CD14-positive monocyte (primary cell): Measurements from ENCODE around the gene ANO6. TPM values are rescaled to one million over a fixed set of nuclear protein-coding genes. Genes with fewer than 3 reads are reported as not detected.

Experiments used
- DNase-seq, 3 donors: peaks; one replicate each; pipeline ENCODE4 v3.0.0-alpha.2; 2011 to 2022
- H2AFZ ChIP-seq: 2 replicates; pipeline ENCODE4 v1.6.0; 2012; ENCODE audit warnings: mild to moderate bottlenecking, low read depth, low read length, inconsistent platforms; ENCODE audit not compliant: insufficient read depth, poor library complexity, severe bottlenecking
- H3K27ac ChIP-seq, 2 donors: 1 replicate in 1 of 2; 2 replicates in 1 of 2; pipeline ENCODE4 v1.5.1; 2012 to 2013; ENCODE audit warnings: low read length in 2 of 2, control low read depth in 1 of 2, inconsistent platforms in 1 of 2, low read depth in 1 of 2, mild to moderate bottlenecking in 1 of 2
- H3K27me3 ChIP-seq, 2 donors: one replicate each; pipeline versions ENCODE4 v1.6.0 to v1.6.1; 2011 to 2013; ENCODE audit warnings: low read length in 2 of 2; ENCODE audit not compliant: control insufficient read depth in 2 of 2, insufficient read depth in 2 of 2
- H3K36me3 ChIP-seq, 2 donors: replicated peaks in 1 of 2; 1 replicate in 1 of 2; 2 replicates in 1 of 2; pipeline versions ENCODE4 v1.5.1 to v1.6.1; 2012 to 2013; ENCODE audit warnings: low read length in 2 of 2, control low read depth in 1 of 2, inconsistent platforms in 1 of 2, mild to moderate bottlenecking in 1 of 2; ENCODE audit not compliant: insufficient read depth in 2 of 2, control insufficient read depth in 1 of 2
- H3K4me1 ChIP-seq, 2 donors: 1 replicate in 1 of 2; 2 replicates in 1 of 2; pipeline versions ENCODE4 v1.5.1 to v1.6.1; 2012 to 2013; ENCODE audit warnings: low read length in 2 of 2, control low read depth in 1 of 2, inconsistent platforms in 1 of 2, mild to moderate bottlenecking in 1 of 2, moderate library complexity in 1 of 2; ENCODE audit not compliant: insufficient read depth in 2 of 2, control insufficient read depth in 1 of 2
- H3K4me2 ChIP-seq: replicated peaks from 2 replicates; pipeline ENCODE3; 2012; ENCODE audit warnings: low read length, moderate library complexity, mild to moderate bottlenecking; ENCODE audit not compliant: poor library complexity, severe bottlenecking; ENCODE audit errors: extremely low read depth
- H3K4me3 ChIP-seq, 3 experiments: fragments of 200-600 bp in 1 of 3; sonication (generic) in 1 of 3; replicated peaks in 1 of 3; 1 replicate in 2 of 3; 2 replicates in 1 of 3; pipeline ENCODE4 v1.5.1; 2011 to 2013; ENCODE audit warnings: low read length in 3 of 3, mild to moderate bottlenecking in 3 of 3, control low read depth in 2 of 3, low read depth in 2 of 3, inconsistent platforms in 1 of 3, moderate library complexity in 1 of 3
- H3K79me2 ChIP-seq: 2 replicates; pipeline ENCODE4 v1.6.0; 2012; ENCODE audit warnings: mild to moderate bottlenecking, control low read depth, inconsistent platforms, low read length, moderate library complexity; ENCODE audit not compliant: insufficient read depth
- H3K9ac ChIP-seq: 2 replicates; pipeline ENCODE4 v1.6.0; 2017; ENCODE audit warnings: low read length, mild to moderate bottlenecking; ENCODE audit not compliant: insufficient read depth, poor library complexity, severe bottlenecking
- H3K9me3 ChIP-seq, 2 donors: replicated peaks in 1 of 2; 1 replicate in 1 of 2; 2 replicates in 1 of 2; pipeline versions ENCODE4 v1.5.1 to v1.6.1; 2012 to 2013; ENCODE audit warnings: low read length in 2 of 2, control low read depth in 1 of 2; ENCODE audit not compliant: control insufficient read depth in 1 of 2, insufficient read depth in 1 of 2
- H4K20me1 ChIP-seq: 2 replicates; pipeline ENCODE4 v1.6.0; 2012; ENCODE audit warnings: mild to moderate bottlenecking, low read length, control low read depth, moderate library complexity; ENCODE audit not compliant: insufficient read depth
- H3K27ac Mint-ChIP-seq, 7 donors: one replicate each; pipeline ENCODE4 v1.8.0; 2020; ENCODE audit warnings: mild to moderate bottlenecking in 7 of 7, mixed read lengths in 7 of 7, moderate library complexity in 6 of 7, inconsistent platforms in 2 of 7
- H3K27me3 Mint-ChIP-seq, 3 donors: one replicate each; pipeline ENCODE4 v1.8.0; 2021 to 2022; ENCODE audit warnings: low read depth in 3 of 3, mild to moderate bottlenecking in 3 of 3, mixed read lengths in 3 of 3, moderate library complexity in 3 of 3, inconsistent platforms in 1 of 3
- H3K36me3 Mint-ChIP-seq, 2 donors: one replicate each; pipeline ENCODE4 v1.8.0; 2020; ENCODE audit warnings: mixed read lengths in 2 of 2, inconsistent platforms in 1 of 2, mild to moderate bottlenecking in 1 of 2
- H3K4me1 Mint-ChIP-seq: one replicate; pipeline ENCODE4 v1.8.0; 2020; ENCODE audit warnings: mild to moderate bottlenecking, mixed read lengths
- H3K4me3 Mint-ChIP-seq, 2 donors: one replicate each; pipeline ENCODE4 v1.8.0; 2020; ENCODE audit warnings: mild to moderate bottlenecking in 2 of 2, mixed read lengths in 2 of 2, moderate library complexity in 1 of 2
- H3K9me3 Mint-ChIP-seq, 7 donors: one replicate each; pipeline ENCODE4 v1.8.0; 2020 to 2022; ENCODE audit warnings: mixed read lengths in 7 of 7, mild to moderate bottlenecking in 6 of 7, moderate library complexity in 6 of 7, inconsistent platforms in 2 of 7
- CTCF ChIP-seq: fragments of 200-600 bp; IDR thresholded peaks from one replicate; pipeline ENCODE4 v1.8.0; 2022; ENCODE audit warnings: antibody characterized with exemption, mild to moderate bottlenecking
- WGBS: methylation state at CpG from one replicate; pipeline ENCODE4 v1.1.5; 2013; ENCODE audit warnings: missing lambda C conversion rate; ENCODE audit not compliant: insufficient coverage; 5-methylcytosine and 5-hydroxymethylcytosine counted together
- intact Hi-C, 2 donors: fragments of 100-400 bp; cut with micrococcal nuclease; formaldehyde crosslinking; loops; one replicate each; pipeline versions ENCODE4 v1.15.0 to v1.15.1; 2023
- polyA plus RNA-seq, 3 donors: library from polyadenylated mRNA; depleted of rRNA in 1 of 3; unstranded in 2 of 3; stranded (reverse) in 1 of 3; fragments of 300-500 nt in 2 of 3; fragments of >200 nt in 1 of 3; fragmentation: Illumina TruSeq in 2 of 3; gene quantifications; 1 replicate in 2 of 3; 2 replicates in 1 of 3; pipeline ENCODE4 v1.2.3, GENCODE V29; 2012 to 2021

The ANO6 gene
- polyA plus RNA-seq, 3 donors, result 20.2 to 48.7 (median 34.1) TPM

GRCh38 chr12:45220969-45221368, 5.1 kb downstream of the ANO6 start:
- intact Hi-C loops, result no loop called here
- DNase-seq, result no peak
- Histone ChIP-seq H3K27me3 (no peaks in the 10 kb centered on the region), H3K4me3 (no peak overlapping the region), H3K9me3 (no peaks in the 10 kb centered on the region), H2AFZ (no peak overlapping the region), H3K9ac (no peak overlapping the region), H3K4me2 (no peak overlapping the region), H3K27ac (no peak overlapping the region), H3K79me2 (peaks cover 100% of the 10 kb centered on the region), H3K36me3 (no peaks in the 10 kb centered on the region), H3K4me1 (peaks cover 31 to 32% of the 10 kb centered on the region in 2 donors), H4K20me1 (peaks cover 90% of the 10 kb centered on the region)
- WGBS, result 80% methylated on average over 1 of the region's 6 CpGs
- Mint-ChIP-seq H3K36me3 (peaks cover 5 to 6% of the 10 kb centered on the region in 2 donors), H3K4me1 (peaks cover 56% of the 10 kb centered on the region), H3K27me3 (peaks cover 0 to 1% (median 0%) of the 10 kb centered on the region in 3 donors), H3K27ac (no peak overlapping the region), H3K4me3 (no peak overlapping the region), H3K9me3 (no peaks in the 10 kb centered on the region)
- TF ChIP-seq CTCF, result no peak

- no peak overlapping the region for H3K4me3 ChIP-seq
- 100% methylated on average over 2 of the region's 2 CpGs for WGBS
- no peak for TF ChIP-seq CTCF
- Mint-ChIP-seq H3K36me3 (peaks cover 12 to 19% of the 10 kb centered on the region in 2 donors), H3K27ac (peak overlapping the region in 1 of 7 donors; percentile 54), H3K4me1 (peaks cover 40% of the 10 kb centered on the region), H3K9me3 (no peaks in the 10 kb centered on the region), H3K4me3 (no peak overlapping the region), H3K27me3 (no peaks in the 10 kb centered on the region)
- intact Hi-C loops, result no loop called here
- peaks cover 4 to 10% of the 10 kb centered on the region in 2 donors for H3K36me3 ChIP-seq
- peaks cover 10% of the 10 kb centered on the region in 2 donors for H3K4me1 ChIP-seq
- H3K27me3 ChIP-seq, result no peaks in the 10 kb centered on the region
- peaks cover 97% of the 10 kb centered on the region for H4K20me1 ChIP-seq
- H2AFZ ChIP-seq, result no peak overlapping the region
- no peak overlapping the region for H3K9ac ChIP-seq
- no peak overlapping the region for H3K27ac ChIP-seq
- H3K4me2 ChIP-seq, result no peak overlapping the region
- peaks cover 98% of the 10 kb centered on the region for H3K79me2 ChIP-seq
- DNase-seq, result no peak
- no peaks in the 10 kb centered on the region for H3K9me3 ChIP-seq
These were observed 8.0 kb downstream of the ANO6 start for GRCh38 chr12:45223868-45224267.
